GM23338 (cell line): ENCODE data around the gene TAOK2.

ENCODE experiments used
- CREB1 ChIP-seq: fragments of 250-450 bp; sonication (Bioruptor Pico); IDR thresholded peaks from 2 replicates; pipeline ENCODE4 v1.5.0; 2020; ENCODE audit warnings: low read depth, mild to moderate bottlenecking, moderate library complexity
- EZH2 ChIP-seq: fragments of 200-600 bp; sonication (generic); IDR thresholded peaks from one replicate; pipeline ENCODE4 v1.8.0; 2017; ENCODE audit warnings: antibody characterized with exemption, mild to moderate bottlenecking, low read depth; ENCODE audit not compliant: unreplicated experiment
- EZH2phosphoT487 ChIP-seq: fragments of 200-600 bp; sonication (generic); IDR thresholded peaks from one replicate; pipeline ENCODE4 v1.8.1; 2018; ENCODE audit warnings: antibody characterized with exemption; ENCODE audit not compliant: unreplicated experiment
- JUNB ChIP-seq: IDR thresholded peaks from one replicate; pipeline ENCODE4 v1.6.1; 2016; ENCODE audit warnings: antibody characterized with exemption; ENCODE audit not compliant: unreplicated experiment
- NANOG ChIP-seq: IDR thresholded peaks from 2 replicates; pipeline ENCODE4 v1.6.1; 2016; ENCODE audit warnings: antibody characterized with exemption, borderline replicate concordance
- POLR2AphosphoS5 ChIP-seq: IDR thresholded peaks from 2 replicates; pipeline ENCODE4 v1.6.1; 2016; ENCODE audit warnings: antibody characterized with exemption, low read depth
- STAT1 ChIP-seq: IDR thresholded peaks from one replicate; pipeline ENCODE4 v1.6.1; 2016; ENCODE audit warnings: antibody characterized with exemption; ENCODE audit not compliant: unreplicated experiment
- ZNF114 ChIP-seq: fragments of 250-450 bp; sonication (Bioruptor Pico); IDR thresholded peaks from 2 replicates; pipeline ENCODE4 v1.5.0; 2020; ENCODE audit warnings: mild to moderate bottlenecking, moderate library complexity
- ZNF331 ChIP-seq: fragments of 250-450 bp; sonication (Bioruptor Pico); IDR thresholded peaks from 2 replicates; pipeline ENCODE4 v1.5.0; 2020; ENCODE audit warnings: low read depth, mild to moderate bottlenecking, moderate library complexity
- TF ChIP-seq, protein P1 (sequence below): IDR thresholded peaks from 2 replicates; pipeline ENCODE4 v1.6.1; 2016; ENCODE audit warnings: antibody characterized with exemption
- TF ChIP-seq, protein P2 (sequence below), 2 experiments: fragments of 200-600 bp in 1 of 2; sonication (generic) in 1 of 2; conservative IDR thresholded peaks; 2 replicates each; pipeline versions ENCODE4 v1.5.1 to v1.6.1; 2016 to 2017; ENCODE audit warnings: antibody characterized with exemption in 2 of 2, low read depth in 2 of 2, mild to moderate bottlenecking in 2 of 2, moderate library complexity in 1 of 2
- TF ChIP-seq, protein P3 (sequence below): IDR thresholded peaks from one replicate; pipeline ENCODE4 v1.6.1; 2018; ENCODE audit warnings: antibody characterized with exemption; ENCODE audit not compliant: unreplicated experiment

DNA sequence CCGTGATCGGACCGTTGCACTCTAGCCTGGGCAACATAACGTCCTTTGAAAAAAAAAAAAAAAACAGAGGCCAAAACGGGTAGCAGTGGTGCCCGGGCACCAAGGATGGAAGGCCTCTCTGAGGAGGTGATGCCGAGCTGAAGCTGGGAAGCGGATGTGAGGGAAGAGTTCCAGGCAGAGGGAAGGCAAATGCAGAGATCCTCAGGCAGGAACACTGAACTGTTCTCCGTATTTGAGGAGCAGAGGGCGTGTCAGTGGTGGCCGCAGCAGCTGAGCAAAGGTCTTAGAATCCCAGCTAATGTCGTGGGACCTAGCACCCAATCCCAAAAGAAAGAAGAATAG lies 47.0 kb upstream of the TAOK2 start:
- TF ChIP-seq, protein P1, sequence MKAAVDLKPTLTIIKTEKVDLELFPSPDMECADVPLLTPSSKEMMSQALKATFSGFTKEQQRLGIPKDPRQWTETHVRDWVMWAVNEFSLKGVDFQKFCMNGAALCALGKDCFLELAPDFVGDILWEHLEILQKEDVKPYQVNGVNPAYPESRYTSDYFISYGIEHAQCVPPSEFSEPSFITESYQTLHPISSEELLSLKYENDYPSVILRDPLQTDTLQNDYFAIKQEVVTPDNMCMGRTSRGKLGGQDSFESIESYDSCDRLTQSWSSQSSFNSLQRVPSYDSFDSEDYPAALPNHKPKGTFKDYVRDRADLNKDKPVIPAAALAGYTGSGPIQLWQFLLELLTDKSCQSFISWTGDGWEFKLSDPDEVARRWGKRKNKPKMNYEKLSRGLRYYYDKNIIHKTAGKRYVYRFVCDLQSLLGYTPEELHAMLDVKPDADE: no peak
- TF ChIP-seq, protein P2, sequence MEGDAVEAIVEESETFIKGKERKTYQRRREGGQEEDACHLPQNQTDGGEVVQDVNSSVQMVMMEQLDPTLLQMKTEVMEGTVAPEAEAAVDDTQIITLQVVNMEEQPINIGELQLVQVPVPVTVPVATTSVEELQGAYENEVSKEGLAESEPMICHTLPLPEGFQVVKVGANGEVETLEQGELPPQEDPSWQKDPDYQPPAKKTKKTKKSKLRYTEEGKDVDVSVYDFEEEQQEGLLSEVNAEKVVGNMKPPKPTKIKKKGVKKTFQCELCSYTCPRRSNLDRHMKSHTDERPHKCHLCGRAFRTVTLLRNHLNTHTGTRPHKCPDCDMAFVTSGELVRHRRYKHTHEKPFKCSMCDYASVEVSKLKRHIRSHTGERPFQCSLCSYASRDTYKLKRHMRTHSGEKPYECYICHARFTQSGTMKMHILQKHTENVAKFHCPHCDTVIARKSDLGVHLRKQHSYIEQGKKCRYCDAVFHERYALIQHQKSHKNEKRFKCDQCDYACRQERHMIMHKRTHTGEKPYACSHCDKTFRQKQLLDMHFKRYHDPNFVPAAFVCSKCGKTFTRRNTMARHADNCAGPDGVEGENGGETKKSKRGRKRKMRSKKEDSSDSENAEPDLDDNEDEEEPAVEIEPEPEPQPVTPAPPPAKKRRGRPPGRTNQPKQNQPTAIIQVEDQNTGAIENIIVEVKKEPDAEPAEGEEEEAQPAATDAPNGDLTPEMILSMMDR (conservative IDR thresholded peaks at IDR 0.05; ENCODE audit: low read depth in 2 of 2): no peak
- TF ChIP-seq POLR2AphosphoS5 (no peak), EZH2 (no peak), EZH2phosphoT487 (no peak), ZNF114 (CRISPR knock-in tag) (no peak), JUNB (no peak), ZNF331 (CRISPR knock-in tag) (no peak), NANOG (no peak), CREB1 (CRISPR knock-in tag) (no peak), STAT1 (no peak)
- TF ChIP-seq, protein P3, sequence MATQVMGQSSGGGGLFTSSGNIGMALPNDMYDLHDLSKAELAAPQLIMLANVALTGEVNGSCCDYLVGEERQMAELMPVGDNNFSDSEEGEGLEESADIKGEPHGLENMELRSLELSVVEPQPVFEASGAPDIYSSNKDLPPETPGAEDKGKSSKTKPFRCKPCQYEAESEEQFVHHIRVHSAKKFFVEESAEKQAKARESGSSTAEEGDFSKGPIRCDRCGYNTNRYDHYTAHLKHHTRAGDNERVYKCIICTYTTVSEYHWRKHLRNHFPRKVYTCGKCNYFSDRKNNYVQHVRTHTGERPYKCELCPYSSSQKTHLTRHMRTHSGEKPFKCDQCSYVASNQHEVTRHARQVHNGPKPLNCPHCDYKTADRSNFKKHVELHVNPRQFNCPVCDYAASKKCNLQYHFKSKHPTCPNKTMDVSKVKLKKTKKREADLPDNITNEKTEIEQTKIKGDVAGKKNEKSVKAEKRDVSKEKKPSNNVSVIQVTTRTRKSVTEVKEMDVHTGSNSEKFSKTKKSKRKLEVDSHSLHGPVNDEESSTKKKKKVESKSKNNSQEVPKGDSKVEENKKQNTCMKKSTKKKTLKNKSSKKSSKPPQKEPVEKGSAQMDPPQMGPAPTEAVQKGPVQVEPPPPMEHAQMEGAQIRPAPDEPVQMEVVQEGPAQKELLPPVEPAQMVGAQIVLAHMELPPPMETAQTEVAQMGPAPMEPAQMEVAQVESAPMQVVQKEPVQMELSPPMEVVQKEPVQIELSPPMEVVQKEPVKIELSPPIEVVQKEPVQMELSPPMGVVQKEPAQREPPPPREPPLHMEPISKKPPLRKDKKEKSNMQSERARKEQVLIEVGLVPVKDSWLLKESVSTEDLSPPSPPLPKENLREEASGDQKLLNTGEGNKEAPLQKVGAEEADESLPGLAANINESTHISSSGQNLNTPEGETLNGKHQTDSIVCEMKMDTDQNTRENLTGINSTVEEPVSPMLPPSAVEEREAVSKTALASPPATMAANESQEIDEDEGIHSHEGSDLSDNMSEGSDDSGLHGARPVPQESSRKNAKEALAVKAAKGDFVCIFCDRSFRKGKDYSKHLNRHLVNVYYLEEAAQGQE: no peak
